ENCODE measurements around the gene CST11.

CST11 gene

DNA sequence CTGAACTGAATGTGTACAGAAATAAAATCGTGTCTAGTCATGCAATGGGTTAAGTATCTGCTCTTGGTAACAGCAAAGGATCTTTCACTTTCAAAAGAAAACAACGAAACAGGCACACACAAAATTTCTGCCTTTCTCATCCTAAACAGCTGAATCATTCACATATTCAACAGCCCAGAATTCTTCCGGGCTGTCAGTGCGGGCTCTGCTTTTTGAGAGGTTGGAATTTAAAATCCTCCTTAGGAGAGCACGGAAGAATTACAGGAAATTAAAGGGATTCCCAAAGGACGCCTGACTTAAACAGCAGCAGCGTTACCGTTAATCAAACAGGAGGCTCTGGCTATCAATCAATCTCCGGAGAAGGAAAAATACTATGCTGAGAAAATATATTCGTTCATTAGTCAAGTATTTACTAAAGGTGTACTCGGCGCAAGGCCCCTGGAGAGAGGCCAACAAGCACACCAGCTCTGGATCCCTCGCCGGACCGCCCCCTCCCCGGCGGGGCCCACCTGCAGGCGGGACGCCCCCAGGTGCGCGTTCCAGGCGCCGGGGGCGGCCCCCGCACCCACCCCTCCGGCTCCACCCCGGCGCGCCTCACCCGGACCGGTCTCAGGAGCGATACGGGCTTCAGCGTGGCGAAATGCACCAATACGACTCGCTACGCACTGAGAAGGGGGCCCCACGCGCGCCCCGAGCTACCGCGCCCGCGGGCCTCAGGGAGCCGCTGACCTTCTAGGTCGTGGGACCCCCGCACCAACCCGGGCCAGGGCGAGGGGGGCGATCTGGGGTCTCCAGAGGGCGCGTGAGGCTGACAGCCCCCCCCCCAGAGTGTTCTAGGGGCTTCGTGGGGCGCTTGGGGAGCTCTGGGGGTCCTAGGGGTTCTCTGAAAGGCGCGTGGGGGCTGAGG, 32.4 kb downstream of the CST11 start:
- DNase-seq = peak; percentile 76

DNA sequence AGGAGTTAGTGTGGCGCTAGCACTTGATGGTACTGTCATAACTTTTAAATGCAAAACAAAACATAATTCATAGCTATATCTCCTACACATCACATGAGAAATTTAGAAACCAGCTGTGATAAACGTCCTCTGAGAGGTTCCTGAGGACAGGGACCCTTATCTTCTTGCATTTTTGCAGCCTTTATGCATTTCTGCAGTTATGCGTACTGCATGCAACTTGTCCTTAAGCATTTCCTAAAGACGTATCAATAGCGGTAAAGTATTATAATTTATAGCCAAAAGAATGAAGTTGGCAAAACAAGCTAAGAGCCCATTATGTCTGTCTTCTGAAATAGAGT, 33.0 kb downstream of the CST11 start:
- no peak for DNase-seq

DNA sequence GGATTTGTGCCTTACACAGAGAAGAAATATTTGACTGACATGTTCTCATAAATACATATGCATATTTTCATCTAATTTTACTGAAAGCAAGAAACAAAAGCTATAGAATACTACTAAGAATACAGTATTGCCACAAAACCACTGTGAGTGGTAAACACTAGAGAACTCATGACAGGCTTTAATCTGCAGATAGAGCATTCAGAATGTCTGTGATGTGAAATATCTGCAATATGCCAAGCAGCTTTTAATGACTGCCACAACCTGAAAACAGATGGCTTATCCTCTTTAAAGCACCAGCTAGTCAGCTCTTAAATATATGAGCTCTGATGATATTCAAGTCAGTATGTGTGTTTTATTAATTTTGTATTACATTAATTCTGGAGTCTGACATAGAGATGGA, 34.8 kb downstream of the CST11 start:
- DNase-seq = no peak

DNA sequence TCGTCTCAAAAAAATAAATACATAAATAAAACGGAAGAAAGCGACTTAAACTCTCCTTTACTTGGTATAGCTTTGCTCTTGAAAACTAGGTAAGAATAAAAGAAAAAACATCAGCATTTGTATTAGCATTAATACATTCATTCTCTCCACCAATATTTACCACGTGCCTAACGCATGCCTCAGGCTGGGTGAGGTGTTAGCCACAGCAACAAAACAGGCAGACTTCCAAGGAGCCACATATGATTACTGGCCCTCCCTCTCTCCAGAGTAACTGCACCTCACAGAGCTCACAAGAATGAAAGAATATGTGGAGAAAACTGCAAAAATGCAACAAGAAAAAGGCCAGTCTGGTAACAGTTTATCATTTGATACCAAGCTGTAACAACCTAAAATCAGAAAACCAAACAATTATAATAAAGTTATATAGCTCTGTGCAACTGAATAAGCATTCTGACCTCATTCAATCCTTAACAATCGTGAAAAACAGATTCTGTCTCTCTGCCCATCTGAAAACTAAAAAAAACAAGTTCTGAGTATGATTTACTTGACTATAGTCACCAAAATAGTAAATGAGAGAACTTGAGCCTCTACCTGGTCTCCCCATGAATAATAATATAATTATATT, 36.6 kb downstream of the CST11 start:
- peak; percentile 21 for DNase-seq

DNA sequence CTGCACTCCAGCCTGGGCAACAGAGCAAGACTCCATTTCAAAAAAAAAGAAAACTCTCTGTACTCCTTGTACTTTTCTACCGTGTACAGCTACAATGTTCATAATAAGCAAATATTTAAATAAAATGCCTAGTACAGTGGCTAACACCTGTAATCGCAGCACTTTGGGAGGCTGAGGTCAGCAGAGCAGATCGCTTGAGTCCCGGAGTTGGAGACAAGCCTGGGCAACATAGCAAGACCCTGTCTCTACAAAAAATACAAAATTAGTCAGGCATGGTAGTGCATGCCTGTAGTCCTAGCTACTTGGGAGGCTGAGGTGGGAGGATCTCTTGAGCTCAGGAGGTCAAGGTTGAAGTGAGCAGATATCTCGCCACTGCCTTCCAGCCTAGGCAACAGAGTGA, 37.1 kb downstream of the CST11 start:
- no peak for DNase-seq

DNA sequence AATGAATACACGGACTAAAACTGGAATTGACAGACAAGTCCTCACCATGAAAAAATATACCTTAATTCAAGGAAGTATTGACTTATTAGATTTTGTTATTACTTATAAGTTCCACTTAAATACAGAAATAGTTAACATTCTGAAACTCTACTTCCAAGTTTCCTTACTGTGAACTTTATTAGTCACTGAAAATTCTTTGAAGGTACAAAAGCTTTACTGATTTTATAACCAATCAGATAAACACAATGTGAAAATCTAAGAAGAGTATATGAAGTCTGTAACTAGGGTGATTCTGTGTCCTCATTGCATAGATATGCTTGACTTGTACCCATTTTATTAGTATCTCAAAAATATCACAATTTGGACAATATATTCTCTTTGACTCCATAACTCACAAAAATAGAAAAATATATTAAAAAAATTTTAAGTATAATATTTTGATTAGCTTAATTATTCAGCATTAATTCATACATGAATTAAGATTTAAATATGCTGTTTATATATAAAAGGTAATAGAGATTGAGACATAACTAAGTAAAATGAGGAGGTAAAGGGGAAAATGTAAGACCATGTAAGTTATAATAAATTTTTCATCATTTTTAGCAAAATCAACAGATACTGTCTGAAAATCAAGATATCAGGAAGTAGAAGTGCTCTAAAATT, 38.0 kb downstream of the CST11 start:
- no peak for DNase-seq

DNA sequence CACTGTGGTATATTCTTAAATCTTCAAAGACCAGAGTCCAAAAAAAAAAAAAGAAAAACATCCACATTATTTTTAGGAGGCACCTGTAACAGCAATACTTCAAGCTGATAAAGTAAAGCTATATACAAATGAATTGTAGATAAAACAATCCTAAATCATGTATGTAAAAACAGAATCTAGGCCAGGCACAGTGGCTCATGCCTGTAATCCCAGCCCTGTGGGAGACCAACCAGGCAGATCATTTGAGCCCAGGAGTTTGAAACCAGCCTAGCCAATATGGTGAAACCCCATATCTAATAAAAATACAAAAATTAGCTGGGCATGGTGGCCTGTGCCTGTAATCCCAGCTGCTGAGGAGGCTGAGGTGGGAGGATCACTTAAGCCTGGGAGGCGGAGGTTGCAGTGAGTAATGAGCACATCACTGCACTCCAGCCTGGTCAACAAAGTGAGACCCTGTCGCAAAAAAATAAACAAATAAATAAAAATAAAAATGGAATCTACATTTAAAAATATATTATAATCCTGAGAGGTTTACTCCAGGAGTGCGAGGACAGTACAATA, 38.7 kb downstream of the CST11 start:
- no peak for DNase-seq

DNA sequence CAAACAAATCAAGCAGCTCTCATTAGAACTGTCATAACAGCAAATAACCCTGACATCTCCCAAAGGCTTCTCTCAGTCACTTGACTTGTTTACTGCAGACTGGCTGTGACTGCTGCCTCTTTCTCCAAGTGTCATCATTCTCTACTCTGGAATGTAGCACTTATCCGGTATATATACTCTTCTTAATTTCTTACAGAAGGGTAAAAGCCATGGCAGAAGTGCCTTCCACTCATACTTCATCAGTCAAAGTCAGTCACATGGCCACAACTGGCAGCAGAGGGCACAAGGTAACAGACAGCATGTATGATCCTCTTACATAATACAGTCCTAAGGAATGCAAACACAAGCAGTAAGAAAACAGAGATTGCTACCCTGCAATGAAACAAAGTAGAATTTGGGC, 40.6 kb downstream of the CST11 start:
- DNase-seq = peak; percentile 53

DNA sequence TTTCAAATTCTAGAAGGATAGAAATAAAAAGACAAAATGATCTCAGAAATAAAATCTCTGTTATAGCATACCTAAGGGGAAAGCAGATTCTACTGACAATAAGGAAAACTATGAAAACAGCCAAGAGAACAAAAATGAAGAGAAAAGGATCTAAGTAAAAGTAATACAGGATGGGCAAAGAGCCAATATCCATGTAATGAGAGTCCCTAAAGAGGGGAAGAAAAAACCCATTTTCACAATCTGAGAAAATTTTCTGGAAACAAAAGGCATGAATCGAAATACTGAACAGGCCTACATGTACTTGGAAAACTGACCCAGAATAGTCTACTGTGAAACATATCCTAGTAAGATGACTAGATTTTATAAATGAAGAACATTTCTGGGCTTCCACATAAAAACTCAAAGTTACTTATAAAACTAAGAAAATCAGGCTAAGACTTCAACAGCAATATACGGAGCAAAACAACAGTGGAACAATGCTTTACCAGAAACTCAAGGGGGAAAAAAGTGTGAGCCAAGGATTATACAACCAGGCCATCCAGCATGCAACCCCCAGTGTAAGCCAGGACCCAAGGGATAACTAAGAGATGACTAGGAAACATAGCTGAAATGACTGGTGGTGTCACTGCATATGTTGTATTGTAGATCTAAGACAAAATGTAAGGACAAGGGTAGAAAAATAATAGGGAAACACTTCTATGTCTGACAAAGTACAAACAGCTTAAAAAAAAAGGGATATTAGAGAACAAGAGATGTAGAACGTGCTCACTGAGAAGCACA, 41.6 kb downstream of the CST11 start:
- peak; percentile 35 for DNase-seq

DNA sequence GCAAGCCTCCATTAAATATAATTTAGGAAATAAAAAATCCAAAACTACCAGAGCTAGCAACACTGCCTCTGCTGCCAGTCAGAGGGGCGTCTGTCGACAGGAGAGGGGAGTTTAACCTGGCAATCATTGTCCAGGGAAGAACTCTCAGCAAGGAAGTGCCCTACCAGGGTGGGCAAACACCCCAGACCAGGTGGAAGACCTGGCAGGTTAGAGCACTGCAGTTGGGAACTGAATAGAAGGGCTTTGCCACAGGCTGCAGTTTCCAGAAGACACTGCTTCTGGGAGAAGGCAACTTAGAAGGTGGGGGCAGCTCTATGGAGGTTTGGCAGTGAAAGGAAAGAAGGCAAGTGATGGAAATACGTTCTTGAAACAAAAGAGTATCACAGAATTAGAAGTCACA, 42.9 kb downstream of the CST11 start:
- no peak for DNase-seq

DNA sequence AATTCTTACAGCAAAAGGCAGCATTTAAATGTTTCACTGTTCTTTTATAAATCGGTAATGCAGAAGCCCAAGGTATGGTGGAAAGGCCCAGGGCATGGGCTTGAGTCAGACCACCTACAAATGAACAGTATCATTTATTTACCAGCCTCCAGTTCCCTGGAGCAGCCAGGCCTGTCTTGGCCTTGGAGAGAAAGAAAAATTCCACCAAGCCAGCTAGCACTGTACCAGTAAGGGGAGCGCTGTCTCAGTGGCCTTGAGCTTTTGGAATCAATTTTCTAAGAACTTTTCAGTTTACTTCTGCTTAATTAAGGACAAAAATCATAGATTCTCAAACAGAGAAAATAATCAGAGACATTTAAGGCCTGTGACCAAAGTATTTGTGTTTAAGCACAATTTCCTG, 43.7 kb downstream of the CST11 start:
- DNase-seq = no peak

DNA sequence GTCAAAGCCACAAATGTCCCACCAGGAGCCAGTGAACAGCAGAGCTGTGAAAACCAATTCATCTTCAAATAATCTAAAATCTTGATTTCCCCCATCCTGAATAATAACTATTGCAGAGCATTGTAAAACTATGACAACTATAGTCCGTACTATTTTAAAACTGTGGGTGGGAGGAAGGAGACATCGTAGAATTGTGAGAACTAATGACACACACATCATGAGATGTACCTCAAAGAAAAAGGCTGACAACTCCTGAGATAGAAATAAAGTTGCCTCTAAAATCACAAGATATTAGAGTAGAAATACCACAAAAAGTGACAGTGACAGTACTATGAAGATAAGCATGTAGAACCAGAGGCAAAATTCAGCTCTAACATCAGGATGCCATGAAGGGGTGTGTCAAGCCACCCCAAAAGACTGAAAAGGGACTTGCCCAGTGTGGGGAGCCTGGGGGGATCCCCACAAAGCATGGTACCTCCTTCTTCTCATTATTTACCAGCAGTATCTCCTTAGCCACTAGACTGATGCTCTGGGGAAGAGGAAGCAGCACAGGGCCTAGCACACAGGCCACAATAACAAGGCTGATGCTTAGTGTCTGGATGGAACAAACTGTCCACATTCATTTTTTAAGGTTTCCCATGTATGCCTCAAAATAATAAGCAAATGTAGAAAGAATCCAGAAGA, 44.8 kb downstream of the CST11 start:
- DNase-seq = no peak

DNA sequence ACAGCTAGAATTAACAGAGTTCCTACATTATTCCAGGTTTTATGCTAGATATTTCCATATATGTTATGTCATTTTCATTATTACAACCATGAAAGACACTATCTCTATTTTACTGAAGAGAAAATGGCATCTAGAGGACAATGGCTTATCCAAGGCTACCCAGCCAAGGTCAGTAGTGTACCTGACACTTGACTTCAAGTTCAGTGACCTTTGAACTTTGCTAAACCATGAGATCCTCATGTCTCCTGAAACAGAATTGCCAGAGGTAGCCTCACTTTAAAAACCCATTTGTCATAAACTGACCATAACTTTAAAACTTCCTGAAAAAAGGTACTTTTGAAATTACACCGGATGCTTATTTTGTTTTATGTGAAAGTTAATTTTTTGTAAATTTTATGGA, 45.8 kb downstream of the CST11 start:
- DNase-seq = no peak

DNA sequence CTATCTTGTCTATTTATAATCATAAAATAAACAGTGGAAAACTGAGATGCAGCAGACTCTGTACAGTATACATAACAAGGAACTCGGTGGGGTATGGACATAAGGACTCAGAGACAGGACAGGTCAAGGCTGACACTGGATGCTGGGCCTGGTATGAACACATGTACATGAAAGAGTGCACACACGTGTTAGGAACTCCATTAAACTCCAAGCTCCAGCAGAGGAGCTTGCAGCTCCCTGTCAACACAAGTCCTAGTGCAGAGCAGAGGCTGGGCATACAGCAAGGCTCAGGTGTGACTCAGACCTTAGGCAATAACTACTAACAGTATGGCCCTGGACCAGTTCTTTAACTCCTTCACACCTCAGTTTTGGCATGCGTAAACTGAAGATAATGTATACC, 48.5 kb downstream of the CST11 start:
- DNase-seq = no peak

DNA sequence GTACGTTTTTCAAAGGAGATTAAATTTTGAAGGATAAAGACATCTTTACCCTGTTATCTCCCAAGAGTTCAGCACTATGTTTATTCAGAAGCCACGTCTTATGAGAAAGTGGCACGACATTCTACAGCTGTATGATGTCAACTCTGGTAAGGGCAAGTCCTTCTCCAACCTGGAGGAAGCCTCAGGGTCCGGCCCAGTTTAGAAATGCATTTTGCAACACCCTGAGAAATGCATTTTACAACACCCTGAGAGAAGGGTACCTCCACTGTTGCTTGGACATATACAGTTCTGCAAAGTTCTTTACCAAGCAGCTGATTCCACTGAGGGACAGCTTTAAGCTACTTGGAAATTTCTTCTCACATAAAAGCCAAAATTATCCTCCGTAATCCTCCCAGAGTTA, 48.9 kb downstream of the CST11 start:
- no peak for DNase-seq

DNA sequence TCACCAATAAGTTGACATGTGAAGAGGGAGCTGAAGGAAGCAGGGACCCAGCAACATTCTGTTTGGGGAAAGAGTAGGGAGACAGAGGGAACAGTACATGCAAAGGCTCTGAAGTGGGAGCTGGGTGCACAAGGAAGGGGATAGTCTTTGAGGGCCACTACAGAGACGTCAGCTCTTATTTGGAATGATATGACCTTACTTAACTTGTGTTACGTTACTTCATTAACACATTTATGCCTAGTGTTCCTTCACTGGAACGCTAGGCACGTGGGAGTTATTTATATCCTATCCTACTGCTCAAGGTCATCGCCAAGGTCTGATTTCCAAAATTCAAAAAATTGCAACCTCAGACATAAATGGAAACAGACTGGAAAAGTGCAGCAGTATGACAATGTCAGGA, 51.6 kb downstream of the CST11 start:
- no peak for DNase-seq

Measured in fibroblast of skin of right biceps (primary cell).